Measurements from ENCODE around the gene NLGN4Y.

Gene NLGN4Y

GRCh38 chrY:14679181-14679580 is 154.9 kb downstream of the NLGN4Y start:
- peak; percentile 26 for DNase-seq

GRCh38 chrY:14694543-14694942 is 170.2 kb downstream of the NLGN4Y start:
- peak; percentile 49 for DNase-seq

GRCh38 chrY:14708158-14708557 is 183.8 kb downstream of the NLGN4Y start:
- peak; percentile 4 for DNase-seq

GRCh38 chrY:14741596-14741995 is 217.3 kb downstream of the NLGN4Y start:
- peak; percentile 6 for DNase-seq

- DNase-seq, result no peak
These were observed 224.0 kb downstream of the NLGN4Y start for GRCh38 chrY:14748329-14748728.

- no peak for DNase-seq
These were observed 231.2 kb downstream of the NLGN4Y start for GRCh38 chrY:14755571-14755970.

- DNase-seq, result no peak
These were observed 238.6 kb downstream of the NLGN4Y start for GRCh38 chrY:14762903-14763302.

GRCh38 chrY:14763600-14763999 is 239.3 kb downstream of the NLGN4Y start:
- no peak for DNase-seq

GRCh38 chrY:14778208-14778607 is 253.9 kb downstream of the NLGN4Y start:
- no peak for DNase-seq

- no peak for DNase-seq
These were observed 268.8 kb downstream of the NLGN4Y start for GRCh38 chrY:14793104-14793503.

- DNase-seq, result no peak
These were observed 269.3 kb downstream of the NLGN4Y start for GRCh38 chrY:14793674-14794073.

GRCh38 chrY:14798010-14798409 is 273.7 kb downstream of the NLGN4Y start:
- peak; percentile 34 for DNase-seq

GRCh38 chrY:14801096-14801495 is 276.8 kb downstream of the NLGN4Y start:
- DNase-seq, result no peak

GRCh38 chrY:14802125-14802524 is 277.8 kb downstream of the NLGN4Y start:
- peak; percentile 67 for DNase-seq

- peak; percentile 80 for DNase-seq
These were observed 279.7 kb downstream of the NLGN4Y start for GRCh38 chrY:14804041-14804440.

- DNase-seq, result no peak
These were observed 294.1 kb downstream of the NLGN4Y start for GRCh38 chrY:14818452-14818851.

GRCh38 chrY:14822201-14822600 is 297.9 kb downstream of the NLGN4Y start:
- DNase-seq, result peak; percentile 89

- peak; percentile 72 for DNase-seq
These were observed 298.6 kb downstream of the NLGN4Y start for GRCh38 chrY:14822906-14823305.

GRCh38 chrY:14824583-14824982 is 300.3 kb downstream of the NLGN4Y start:
- DNase-seq, result no peak

- no peak for DNase-seq
These were observed 301.4 kb downstream of the NLGN4Y start for GRCh38 chrY:14825728-14826127.

GRCh38 chrY:14828531-14828930 is 304.2 kb downstream of the NLGN4Y start:
- DNase-seq, result peak; percentile 85

- peak; percentile 45 for DNase-seq
These were observed 305.1 kb downstream of the NLGN4Y start for GRCh38 chrY:14829366-14829885.

- DNase-seq, result peak; percentile 81
These were observed 310.1 kb downstream of the NLGN4Y start for GRCh38 chrY:14834103-14835060.

GRCh38 chrY:14837466-14837865 is 313.1 kb downstream of the NLGN4Y start:
- no peak for DNase-seq
